Measurements from ENCODE around the gene PRR35. TPM values are rescaled to one million over a fixed set of nuclear protein-coding genes. Genes with fewer than 3 reads are reported as not detected.

PRR35 gene
- total RNA-seq, 4 donors from 2014 or later = not detected

DNA sequence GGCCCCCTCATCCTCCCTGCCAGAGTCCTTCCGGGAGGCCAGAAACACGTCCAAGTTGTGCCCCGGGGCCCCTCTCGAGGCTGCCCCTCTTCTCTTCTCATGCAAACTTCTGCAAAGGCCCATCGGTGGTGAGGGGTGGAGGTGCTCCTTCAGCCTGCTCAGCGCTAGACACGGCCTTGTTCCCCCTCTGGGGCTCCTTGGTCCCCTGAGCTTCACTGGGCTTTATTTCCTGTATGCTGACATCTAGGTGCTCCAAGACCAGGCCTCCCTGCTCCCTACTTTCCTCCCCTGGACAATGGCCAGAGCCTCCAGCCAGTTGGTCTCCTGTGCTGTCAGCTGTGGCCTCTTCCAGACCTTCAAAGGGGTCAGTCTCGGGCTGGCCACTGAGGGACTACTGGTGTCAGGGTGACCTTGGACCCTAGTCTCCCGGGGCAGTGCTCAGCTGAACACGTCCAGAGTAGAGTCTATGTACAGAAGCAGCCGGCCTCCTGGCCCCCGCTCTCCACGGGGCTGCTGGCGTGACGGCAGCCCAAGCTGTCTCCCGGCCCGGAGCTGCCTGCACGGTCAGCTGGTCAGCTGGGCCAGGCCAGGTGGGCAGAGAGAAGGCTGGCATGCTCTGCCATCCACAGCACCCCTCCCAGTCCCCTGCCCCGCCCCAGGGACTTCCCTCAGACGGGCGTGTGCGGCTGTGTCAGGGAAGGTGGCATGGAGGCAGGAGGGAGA is 1.7 kb upstream of the PRR35 start:
- Histone ChIP-seq H3K9me3 (no peaks in the 10 kb centered on the region), H3K4me1 (peaks cover 0 to 15% (median 9%) of the 10 kb centered on the region in 4 donors), H3K4me3 (no peak overlapping the region), H3K27ac (no peak overlapping the region), H3K27me3 (peaks cover 74% of the 10 kb centered on the region), H3K36me3 (no peaks in the 10 kb centered on the region)
- in situ Hi-C loops (cut with MboI; ENCODE audit: low pct_ligation_motif_present in 1 of 4, low pct_unique_long_range_greater_than_20kb in 1 of 4, low sequenced_read_pairs in 3 of 4) = no loop called here
- intact Hi-C loops (cut with DNase I; ENCODE audit: low total_unique reads) = no loop called here
- WGBS, 2 donors (ENCODE audit: low coverage in 1 of 2) = 47% methylated on average over 22 of the region's 22 CpGs; no CpG with 5 or more reads in 1 of the 2 donors
- TF ChIP-seq POLR2A (IDR thresholded peaks at IDR 0.05) (no peak), EP300 (IDR thresholded peaks at IDR 0.05; ENCODE audit: low read depth) (no peak), POLR2AphosphoS5 (IDR thresholded peaks at IDR 0.05) (no peak)
- TF ChIP-seq, protein P1, sequence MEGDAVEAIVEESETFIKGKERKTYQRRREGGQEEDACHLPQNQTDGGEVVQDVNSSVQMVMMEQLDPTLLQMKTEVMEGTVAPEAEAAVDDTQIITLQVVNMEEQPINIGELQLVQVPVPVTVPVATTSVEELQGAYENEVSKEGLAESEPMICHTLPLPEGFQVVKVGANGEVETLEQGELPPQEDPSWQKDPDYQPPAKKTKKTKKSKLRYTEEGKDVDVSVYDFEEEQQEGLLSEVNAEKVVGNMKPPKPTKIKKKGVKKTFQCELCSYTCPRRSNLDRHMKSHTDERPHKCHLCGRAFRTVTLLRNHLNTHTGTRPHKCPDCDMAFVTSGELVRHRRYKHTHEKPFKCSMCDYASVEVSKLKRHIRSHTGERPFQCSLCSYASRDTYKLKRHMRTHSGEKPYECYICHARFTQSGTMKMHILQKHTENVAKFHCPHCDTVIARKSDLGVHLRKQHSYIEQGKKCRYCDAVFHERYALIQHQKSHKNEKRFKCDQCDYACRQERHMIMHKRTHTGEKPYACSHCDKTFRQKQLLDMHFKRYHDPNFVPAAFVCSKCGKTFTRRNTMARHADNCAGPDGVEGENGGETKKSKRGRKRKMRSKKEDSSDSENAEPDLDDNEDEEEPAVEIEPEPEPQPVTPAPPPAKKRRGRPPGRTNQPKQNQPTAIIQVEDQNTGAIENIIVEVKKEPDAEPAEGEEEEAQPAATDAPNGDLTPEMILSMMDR (IDR thresholded peaks at IDR 0.05) = no peak
- no peak for DNase-seq

DNA sequence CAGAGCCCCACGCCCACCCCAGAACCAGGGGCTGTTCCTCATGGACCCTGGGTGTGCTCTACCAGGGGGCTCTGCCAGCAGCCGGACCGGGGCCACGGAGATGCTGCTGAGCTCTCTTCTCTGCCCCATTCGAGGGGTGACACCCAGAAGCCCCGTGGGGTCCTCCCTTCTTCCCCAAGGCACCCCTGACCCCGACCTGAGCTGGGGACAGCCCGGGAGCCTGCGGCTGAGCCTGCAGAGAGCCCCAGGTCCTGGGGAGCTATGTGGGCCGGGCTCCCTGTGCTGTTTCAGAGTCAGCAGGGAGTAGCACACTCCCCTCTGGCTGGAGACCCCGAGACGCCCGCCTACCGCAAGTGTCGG is 1.2 kb upstream of the PRR35 start:
- Histone ChIP-seq H3K4me3 (no peak overlapping the region), H3K27ac (no peak overlapping the region), H3K27me3 (peaks cover 79% of the 10 kb centered on the region), H3K9me3 (no peaks in the 10 kb centered on the region), H3K36me3 (no peaks in the 10 kb centered on the region), H3K4me1 (peaks cover 0 to 15% (median 9%) of the 10 kb centered on the region in 4 donors)
- intact Hi-C loops (cut with DNase I; ENCODE audit: low total_unique reads) (no loop called here), in situ Hi-C loops (cut with MboI; ENCODE audit: low pct_ligation_motif_present in 1 of 4, low pct_unique_long_range_greater_than_20kb in 1 of 4, low sequenced_read_pairs in 3 of 4) (no loop called here)
- TF ChIP-seq POLR2A (IDR thresholded peaks at IDR 0.05) (no peak), POLR2AphosphoS5 (IDR thresholded peaks at IDR 0.05) (no peak), EP300 (IDR thresholded peaks at IDR 0.05; ENCODE audit: low read depth) (no peak)
- TF ChIP-seq, protein P1 (IDR thresholded peaks at IDR 0.05) = no peak
- 50% methylated on average over 15 of the region's 15 CpGs; no CpG with 5 or more reads in 1 of the 2 donors for WGBS, 2 donors (ENCODE audit: low coverage in 1 of 2)
- no peak for DNase-seq

DNA sequence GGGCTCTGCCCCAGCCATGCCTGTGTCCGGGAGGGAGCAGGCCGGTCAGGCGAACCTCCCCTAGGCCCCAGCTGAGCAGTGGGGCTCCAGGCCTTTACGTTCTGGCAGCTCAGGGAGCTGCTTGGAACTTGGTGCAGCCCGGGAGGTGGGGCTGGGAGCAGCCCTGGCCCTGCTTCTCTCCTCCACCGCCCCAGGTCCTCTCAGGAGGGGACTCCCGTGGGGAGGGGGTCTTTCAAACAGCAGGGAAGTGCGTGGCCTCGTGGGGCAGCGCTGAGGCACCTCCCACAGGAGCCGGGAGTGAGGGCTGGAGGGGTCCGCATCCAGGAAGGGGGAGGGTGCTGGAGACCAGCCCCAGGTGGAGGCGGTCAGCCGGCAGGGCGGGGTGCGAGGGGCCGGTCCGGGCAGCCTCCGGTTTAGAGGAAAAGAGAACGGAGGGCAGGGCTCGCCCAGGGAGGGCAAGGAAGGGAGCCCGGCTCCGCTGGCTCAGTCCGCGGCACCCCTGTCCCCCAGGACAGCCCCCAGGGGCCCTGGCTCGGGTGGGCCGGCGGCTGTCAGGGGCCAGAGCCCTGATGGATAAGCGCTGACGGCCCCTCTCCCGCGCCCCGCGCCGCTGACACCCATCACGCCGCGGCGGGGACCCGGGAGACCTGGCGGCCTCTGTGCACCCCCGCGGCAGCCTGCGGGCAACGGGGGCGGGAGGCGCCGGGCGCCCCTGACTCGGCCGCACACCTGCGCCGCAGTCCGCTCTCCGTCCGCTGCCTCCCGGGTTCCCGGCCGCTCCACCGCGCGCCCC is 587 bp upstream of the PRR35 start:
- Histone ChIP-seq H3K36me3 (no peaks in the 10 kb centered on the region), H3K27me3 (peaks cover 85% of the 10 kb centered on the region), H3K4me1 (peaks cover 0 to 13% (median 9%) of the 10 kb centered on the region in 4 donors), H3K9me3 (no peaks in the 10 kb centered on the region), H3K4me3 (no peak overlapping the region), H3K27ac (no peak overlapping the region)
- WGBS, 2 donors (ENCODE audit: low coverage in 1 of 2) = 7% methylated on average over 23 of the region's 62 CpGs; no CpG with 5 or more reads in 1 of the 2 donors
- intact Hi-C loops (cut with DNase I; ENCODE audit: low total_unique reads) = no loop called here
- in situ Hi-C loops (cut with MboI; ENCODE audit: low pct_ligation_motif_present in 1 of 4, low pct_unique_long_range_greater_than_20kb in 1 of 4, low sequenced_read_pairs in 3 of 4) = no loop called here
- TF ChIP-seq POLR2AphosphoS5 (IDR thresholded peaks at IDR 0.05) (no peak), POLR2A (IDR thresholded peaks at IDR 0.05) (no peak), EP300 (IDR thresholded peaks at IDR 0.05; ENCODE audit: low read depth) (no peak)
- TF ChIP-seq, protein P1 (IDR thresholded peaks at IDR 0.05) = no peak
- no peak for DNase-seq

DNA sequence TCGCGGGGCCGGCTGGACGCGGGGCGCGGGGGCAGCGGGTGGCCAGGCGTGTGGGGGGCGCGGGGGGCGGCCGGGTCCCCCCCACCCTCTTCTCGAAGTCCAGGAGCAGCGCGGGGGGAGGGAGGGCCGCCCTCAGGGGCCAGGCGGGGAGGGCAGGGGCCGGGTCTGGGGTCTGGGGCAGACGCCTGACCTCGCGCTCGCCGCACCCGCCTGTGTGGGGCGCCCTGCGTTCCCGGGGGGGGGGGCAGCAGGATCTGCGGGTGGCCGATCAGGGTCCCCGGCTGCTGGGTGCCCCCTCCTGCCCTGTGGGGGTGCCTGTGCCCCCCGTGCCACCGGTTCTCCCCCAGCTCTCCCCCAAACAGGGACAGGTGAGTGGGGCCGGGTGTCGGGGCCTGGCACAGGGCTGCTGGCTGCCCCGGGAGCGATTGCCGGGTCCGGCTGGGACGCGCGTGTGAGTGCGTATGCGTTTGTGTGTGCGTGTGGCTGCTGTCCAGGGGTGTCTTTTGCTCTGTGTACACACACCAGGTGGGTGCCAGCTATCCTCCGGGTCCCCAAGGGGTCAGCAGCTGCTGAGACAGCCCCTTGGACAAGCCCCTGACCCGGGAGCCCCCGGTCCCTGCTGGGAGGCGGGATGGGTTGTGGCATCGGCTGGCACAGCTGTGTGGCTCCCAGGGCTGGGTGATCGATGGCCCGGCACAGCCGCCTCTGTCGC is 663 bp downstream of the PRR35 start:
- Histone ChIP-seq H3K27me3 (peaks cover 92% of the 10 kb centered on the region), H3K27ac (no peak overlapping the region), H3K4me1 (peaks cover 4 to 13% (median 8%) of the 10 kb centered on the region in 4 donors), H3K9me3 (no peaks in the 10 kb centered on the region), H3K4me3 (no peak overlapping the region), H3K36me3 (no peaks in the 10 kb centered on the region)
- in situ Hi-C loops (cut with MboI; ENCODE audit: low pct_ligation_motif_present in 1 of 4, low pct_unique_long_range_greater_than_20kb in 1 of 4, low sequenced_read_pairs in 3 of 4) = no loop called here
- intact Hi-C loops (cut with DNase I; ENCODE audit: low total_unique reads) = no loop called here
- 24% methylated on average over 25 of the region's 54 CpGs; no CpG with 5 or more reads in 1 of the 2 donors for WGBS, 2 donors (ENCODE audit: low coverage in 1 of 2)
- TF ChIP-seq POLR2AphosphoS5 (IDR thresholded peaks at IDR 0.05) (no peak), EP300 (IDR thresholded peaks at IDR 0.05; ENCODE audit: low read depth) (no peak)
- no peak for DNase-seq

Data from transverse colon (tissue), 4 donors.